HG03342 (cell line): Measurements from ENCODE around the gene UBAP1.
"Not testable (repeated sequence)": the region's sequence is repeated elsewhere in the genome, so short reads cannot be mapped to it uniquely, and the experiment has no call there.

Experiments used
- ATAC-seq: cut with Tn5 transposase; IDR thresholded peaks from one replicate; pipeline ENCODE4 v1.9.1; 2021; ENCODE audit warnings: mild to moderate bottlenecking, moderate library complexity; ENCODE audit not compliant: unreplicated experiment

The UBAP1 gene

GRCh38 chr9:34254966-34255825, 76.4 kb downstream of the UBAP1 start:
- ATAC-seq, result no peak

GRCh38 chr9:34256104-34256503, 77.3 kb downstream of the UBAP1 start:
- ATAC-seq, result no peak

GRCh38 chr9:34256987-34257585, 78.2 kb downstream of the UBAP1 start:
- ATAC-seq, result no peak

GRCh38 chr9:34259315-34259714, 80.5 kb downstream of the UBAP1 start:
- ATAC-seq, result no peak

- ATAC-seq, result no peak
These were observed 84.1 kb downstream of the UBAP1 start for GRCh38 chr9:34262971-34263370.

GRCh38 chr9:34267660-34268059, 88.8 kb downstream of the UBAP1 start:
- ATAC-seq, result no peak

GRCh38 chr9:34271265-34272006, 92.6 kb downstream of the UBAP1 start:
- ATAC-seq, result no peak

- ATAC-seq, result no peak
These were observed 93.3 kb downstream of the UBAP1 start for GRCh38 chr9:34272101-34272541.

- ATAC-seq, result not testable (repeated sequence)
These were observed 94.7 kb downstream of the UBAP1 start for GRCh38 chr9:34273588-34273987.

- no peak for ATAC-seq
These were observed 97.0 kb downstream of the UBAP1 start for GRCh38 chr9:34275811-34276210.

- ATAC-seq, result no peak
These were observed 97.9 kb downstream of the UBAP1 start for GRCh38 chr9:34276772-34277171.

- no peak for ATAC-seq
These were observed 100.6 kb downstream of the UBAP1 start for GRCh38 chr9:34279411-34279810.

GRCh38 chr9:34282096-34282495, 103.3 kb downstream of the UBAP1 start:
- ATAC-seq, result no peak

GRCh38 chr9:34289159-34289558, 110.3 kb downstream of the UBAP1 start:
- no peak for ATAC-seq

- no peak for ATAC-seq
These were observed 112.2 kb downstream of the UBAP1 start for GRCh38 chr9:34291023-34291422.

- no peak for ATAC-seq
These were observed 112.6 kb downstream of the UBAP1 start for GRCh38 chr9:34291423-34291822.

- no peak for ATAC-seq
These were observed 113.7 kb downstream of the UBAP1 start for GRCh38 chr9:34292552-34292951.

- ATAC-seq, result not testable (repeated sequence)
These were observed 122.2 kb downstream of the UBAP1 start for GRCh38 chr9:34301064-34301463.
